OCI-LY7 (cell line): ENCODE measurements around the gene TMEM255B. TPM values are rescaled to one million over a fixed set of nuclear protein-coding genes. Genes with fewer than 3 reads are reported as not detected.

Experiments
- BruUV-seq: library from RNA; stranded (reverse); fragments of 400-500 nt; replicated peaks from 2 replicates; lab custom pipeline; 2021; lab: Mats Ljungman, UMichigan
- CTCF ChIA-PET: fragments of 300-600 bp; sonication (Branson Sonifier 250); formaldehyde crosslinking; loops from one replicate; lab custom pipeline; 2022; ENCODE audit warnings: antibody characterized with exemption; ENCODE audit not compliant: unreplicated experiment; lab: Charles Lee
- POLR2A ChIA-PET: fragments of 300-600 bp; sonication (Branson Sonifier 250); formaldehyde crosslinking; loops from one replicate; lab custom pipeline; 2022; ENCODE audit warnings: antibody characterized with exemption; lab: Charles Lee
- DNase-seq: peaks from one replicate; pipeline ENCODE4 v3.0.0-alpha.2; 2015; ENCODE audit warnings: low spot score
- H2AFZ ChIP-seq: fragments of 200-600 bp; sonication (generic), shearing (Covaris generic); 2 replicates; pipeline ENCODE4 v1.6.1; 2014; ENCODE audit warnings: mild to moderate bottlenecking, antibody characterized with exemption, low read length, moderate library complexity
- H3K27ac ChIP-seq: fragments of 200-600 bp; sonication (generic); 2 replicates; pipeline ENCODE4 v1.5.1; 2014; ENCODE audit warnings: mixed run types, low read depth, mild to moderate bottlenecking, moderate library complexity, low read length, inconsistent platforms; ENCODE audit not compliant: poor library complexity, severe bottlenecking
- H3K36me3 ChIP-seq: fragments of 200-600 bp; sonication (generic); 2 replicates; pipeline ENCODE4 v1.6.1; 2014; ENCODE audit warnings: mild to moderate bottlenecking, antibody characterized with exemption, low read length, moderate library complexity, mixed read lengths; ENCODE audit not compliant: insufficient read depth
- H3K4me1 ChIP-seq: fragments of 200-600 bp; sonication (generic); 2 replicates; pipeline ENCODE4 v1.5.1; 2014; ENCODE audit warnings: mild to moderate bottlenecking, low read length; ENCODE audit not compliant: insufficient read depth, poor library complexity, severe bottlenecking
- H3K4me2 ChIP-seq: fragments of 200-600 bp; sonication (generic); 2 replicates; pipeline ENCODE4 v1.6.1; 2014; ENCODE audit warnings: mild to moderate bottlenecking, low read length
- H3K4me3 ChIP-seq: fragments of 200-600 bp; sonication (generic); 2 replicates; pipeline ENCODE4 v1.5.1; 2014; ENCODE audit warnings: mild to moderate bottlenecking, low read depth, low read length; ENCODE audit not compliant: poor library complexity, severe bottlenecking
- H3K79me2 ChIP-seq: fragments of 200-600 bp; sonication (generic); 2 replicates; pipeline ENCODE4 v1.6.1; 2016; ENCODE audit warnings: low read depth, mild to moderate bottlenecking, low read length, moderate library complexity, mixed read lengths; ENCODE audit not compliant: insufficient read depth
- H3K9me2 ChIP-seq: fragments of 200-600 bp; sonication (generic); 2 replicates; pipeline ENCODE4 v1.6.1; 2016; ENCODE audit warnings: mild to moderate bottlenecking, low read length, mixed read lengths; ENCODE audit not compliant: insufficient read depth
- H3K9me3 ChIP-seq: fragments of 200-600 bp; sonication (generic); 2 replicates; pipeline ENCODE4 v1.6.1; 2014; ENCODE audit warnings: mild to moderate bottlenecking, mixed run types, low read length, mixed read lengths
- H4K20me1 ChIP-seq: fragments of 200-600 bp; sonication (generic); 2 replicates; pipeline ENCODE4 v1.6.1; 2014; ENCODE audit warnings: mild to moderate bottlenecking, antibody characterized with exemption, low read length, moderate library complexity, mixed read lengths; ENCODE audit not compliant: insufficient read depth
- EZH2phosphoT487 ChIP-seq: fragments of 200-600 bp; sonication (generic); IDR thresholded peaks from 2 replicates; pipeline ENCODE4 v1.6.1; 2018; ENCODE audit warnings: low read depth, borderline replicate concordance, mild to moderate bottlenecking, mixed run types, antibody characterized with exemption, low read length, moderate library complexity, mixed read lengths
- intact Hi-C: fragments of 100-400 bp; cut with micrococcal nuclease; formaldehyde crosslinking; loops from one replicate; pipeline ENCODE4 v1.10.0; 2022; ENCODE audit not compliant: unreplicated experiment
- total RNA-seq, 2 experiments: library from RNA; depleted of rRNA in 1 of 2; stranded (reverse); fragments of >200 nt in 1 of 2; shearing (Covaris generic) in 1 of 2; gene quantifications; 2 replicates each; pipeline ENCODE4 v1.2.3, GENCODE V29; 2014 to 2022
- TF ChIP-seq, protein P1 (sequence below): fragments of 200-600 bp; sonication (generic); conservative IDR thresholded peaks from 2 replicates; pipeline ENCODE4 v1.5.1; 2014; ENCODE audit warnings: mild to moderate bottlenecking, antibody characterized with exemption, low read length, moderate library complexity, mixed read lengths

TMEM255B gene
- total RNA-seq, 2 experiments from 2014 or later = 2.6 to 6.8 TPM

- Histone ChIP-seq H3K9me3 (no peaks in the 10 kb centered on the region), H3K9me2 (no peaks in the 10 kb centered on the region), H3K27ac (no peak overlapping the region), H3K36me3 (no peaks in the 10 kb centered on the region), H3K79me2 (peaks cover 2% of the 10 kb centered on the region; the same call in 1 of the 2 replicates), H4K20me1 (no peaks in the 10 kb centered on the region), H3K4me3 (no peak overlapping the region), H3K4me1 (no peaks in the 10 kb centered on the region), H2AFZ (no peak overlapping the region), H3K4me2 (no peak overlapping the region)
- DNase-seq = no peak
- intact Hi-C loops = no loop called here
- TF ChIP-seq, protein P1, sequence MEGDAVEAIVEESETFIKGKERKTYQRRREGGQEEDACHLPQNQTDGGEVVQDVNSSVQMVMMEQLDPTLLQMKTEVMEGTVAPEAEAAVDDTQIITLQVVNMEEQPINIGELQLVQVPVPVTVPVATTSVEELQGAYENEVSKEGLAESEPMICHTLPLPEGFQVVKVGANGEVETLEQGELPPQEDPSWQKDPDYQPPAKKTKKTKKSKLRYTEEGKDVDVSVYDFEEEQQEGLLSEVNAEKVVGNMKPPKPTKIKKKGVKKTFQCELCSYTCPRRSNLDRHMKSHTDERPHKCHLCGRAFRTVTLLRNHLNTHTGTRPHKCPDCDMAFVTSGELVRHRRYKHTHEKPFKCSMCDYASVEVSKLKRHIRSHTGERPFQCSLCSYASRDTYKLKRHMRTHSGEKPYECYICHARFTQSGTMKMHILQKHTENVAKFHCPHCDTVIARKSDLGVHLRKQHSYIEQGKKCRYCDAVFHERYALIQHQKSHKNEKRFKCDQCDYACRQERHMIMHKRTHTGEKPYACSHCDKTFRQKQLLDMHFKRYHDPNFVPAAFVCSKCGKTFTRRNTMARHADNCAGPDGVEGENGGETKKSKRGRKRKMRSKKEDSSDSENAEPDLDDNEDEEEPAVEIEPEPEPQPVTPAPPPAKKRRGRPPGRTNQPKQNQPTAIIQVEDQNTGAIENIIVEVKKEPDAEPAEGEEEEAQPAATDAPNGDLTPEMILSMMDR = no peak
- TF ChIP-seq EZH2phosphoT487 = no peak
- ChIA-PET POLR2A (no interaction called here), CTCF (no interaction called here)
- no TSS peak for BruUV-seq
Measured at GRCh38 chr13:113810640-113811039, 51.6 kb downstream of the TMEM255B start.

DNA sequence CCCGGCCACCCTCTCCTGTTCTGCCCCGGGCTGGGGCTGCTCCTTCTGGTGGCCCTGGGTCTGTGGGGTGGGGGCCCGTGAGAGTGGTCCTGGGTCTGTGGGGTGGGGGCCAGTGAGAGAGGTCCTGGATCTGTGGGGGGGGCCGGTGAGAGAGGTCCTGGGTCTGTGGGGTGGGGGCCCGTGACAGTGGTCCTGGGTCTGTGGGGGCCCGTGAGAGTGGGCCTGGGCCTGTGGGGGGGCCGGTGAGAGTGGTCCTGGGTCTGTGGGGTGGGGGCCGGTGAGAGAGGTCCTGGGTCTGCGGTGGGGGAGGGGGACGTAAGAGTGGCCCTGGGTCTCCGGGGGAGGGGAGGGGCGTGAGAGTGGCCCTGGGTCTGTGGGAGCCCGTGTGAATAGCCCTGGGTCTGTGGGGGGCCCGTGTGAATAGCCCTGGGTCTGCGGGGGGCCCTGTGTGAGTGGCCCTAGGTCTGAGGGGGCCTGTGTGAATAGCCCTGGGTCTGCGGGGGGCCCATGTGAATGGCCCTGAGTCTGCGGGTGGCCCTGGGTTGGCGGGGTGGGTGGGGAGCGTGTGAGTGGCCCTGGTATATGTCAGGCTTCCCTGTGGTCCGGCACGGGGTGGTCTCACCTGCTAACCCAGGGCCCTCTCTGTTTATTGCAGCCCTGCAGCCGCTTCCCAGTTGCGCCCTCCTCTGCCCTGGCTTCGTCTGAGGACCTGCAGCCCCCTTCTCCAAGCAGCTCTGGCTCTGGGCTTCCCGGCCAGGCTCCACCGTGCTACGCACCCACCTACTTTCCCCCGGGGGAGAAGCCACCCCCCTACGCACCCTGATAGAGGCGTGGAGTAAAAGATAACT is 52.3 kb downstream of the TMEM255B start:
- Histone ChIP-seq H3K9me2 (no peaks in the 10 kb centered on the region), H3K4me2 (no peak overlapping the region), H3K36me3 (no peaks in the 10 kb centered on the region), H3K4me3 (no peak overlapping the region), H3K79me2 (peaks cover 8% of the 10 kb centered on the region), H3K4me1 (no peaks in the 10 kb centered on the region), H4K20me1 (no peaks in the 10 kb centered on the region), H2AFZ (no peak overlapping the region), H3K9me3 (no peaks in the 10 kb centered on the region), H3K27ac (no peak overlapping the region)
- TF ChIP-seq, protein P1 = no peak
- no peak for TF ChIP-seq EZH2phosphoT487
- ChIA-PET CTCF (no interaction called here), POLR2A (no interaction called here)
- no peak for DNase-seq
- BruUV-seq = no TSS peak
- intact Hi-C loops = no loop called here
